ENCODE results near the gene C1QBP. TPM values are rescaled to one million over a fixed set of nuclear protein-coding genes. Genes with fewer than 3 reads are reported as not detected.

C1QBP gene
- total and polyA plus RNA-seq, 2 of the 4 experiments (the other 2 are of a cell fraction) = 172 to 173 TPM

DNA sequence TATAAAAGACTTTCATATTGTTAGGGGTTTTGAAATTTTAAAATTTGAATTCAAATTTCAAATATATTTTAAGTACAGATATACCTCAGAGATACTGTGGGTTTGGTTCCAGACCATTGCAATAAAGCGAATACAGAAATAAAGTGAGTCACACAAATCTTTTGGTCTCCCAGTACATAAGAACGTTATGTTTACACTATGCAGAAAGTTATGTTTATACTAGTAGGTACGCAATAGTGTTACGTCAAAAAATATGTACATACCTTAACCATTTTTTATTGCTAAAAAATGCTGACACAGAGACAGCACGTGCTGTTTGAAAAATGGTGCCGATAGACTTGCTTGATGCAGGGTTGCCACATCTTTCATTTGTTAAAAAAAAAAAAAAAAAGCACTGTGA, 39.2 kb downstream of the C1QBP start:
- Histone ChIP-seq H2AK9ac (replicated peaks; ENCODE audit: low read depth, low read length, poor library complexity) (no peak overlapping the region), H3K27me3 (ENCODE audit: control insufficient read depth, insufficient read depth, low read length) (no peaks in the 10 kb centered on the region), H3K9ac (ENCODE audit: low read depth, low read length) (no peak overlapping the region), H4K8ac (ENCODE audit: low read depth in 2 of 2, low read length in 2 of 2) (no peak overlapping the region), H3K4me3 (ENCODE audit: insufficient read depth, low read depth, low read length) (no peak overlapping the region), H2BK5ac (ENCODE audit: low read depth, low read length, poor library complexity, severe bottlenecking) (no peak overlapping the region), H3K79me1 (ENCODE audit: low read depth in 1 of 2, low read length in 2 of 2) (peaks cover 4 to 6% of the 10 kb centered on the region in 2 experiments; a peak in 2 of 4 replicates), H2BK15ac (ENCODE audit: low read depth, low read length) (no peak overlapping the region), H4K91ac (ENCODE audit: insufficient read depth, low read depth, low read length) (no peak overlapping the region), H3K27ac (ENCODE audit: insufficient read depth, low read length) (no peak overlapping the region), H4K5ac (ENCODE audit: low read depth, low read length) (no peak overlapping the region), H3K4ac (ENCODE audit: low read depth, low read length) (no peak overlapping the region), H3K14ac (replicated peaks; ENCODE audit: low read depth, low read length) (no peak overlapping the region), H3K9me3 (ENCODE audit: control insufficient read depth, insufficient read depth, low read length) (no peaks in the 10 kb centered on the region), H3K56ac (ENCODE audit: extremely low read depth, insufficient read depth, low read length) (no peak overlapping the region), H4K20me1 (ENCODE audit: insufficient read depth, low read length) (no peaks in the 10 kb centered on the region), H2AK5ac (ENCODE audit: low read depth, low read length) (no peak overlapping the region), H3K23ac (ENCODE audit: low read depth, low read length) (no peak overlapping the region), H2BK20ac (ENCODE audit: low read depth, low read length) (no peak overlapping the region), H3K4me2 (ENCODE audit: low read depth, low read length) (no peak overlapping the region), H3K4me1 (ENCODE audit: control insufficient read depth, insufficient read depth, low read length) (no peaks in the 10 kb centered on the region), H2BK120ac (ENCODE audit: low read depth, low read length) (no peak overlapping the region), H2AFZ (replicated peaks; ENCODE audit: low read length, poor library complexity) (no peak overlapping the region), H3K36me3 (ENCODE audit: control insufficient read depth, insufficient read depth, low read length) (peaks cover 40% of the 10 kb centered on the region), H3K18ac (ENCODE audit: low read depth, low read length) (no peak overlapping the region), H3K9me1 (ENCODE audit: insufficient read depth, low read length) (0 out of 2 replicates have a peak, but pooled peaks cover 2% of the 10 kb centered on the region)
- CTCF ChIA-PET = no interaction called here
- no peak for ATAC-seq (ENCODE audit: low read depth)
- in situ Hi-C loops (cut with MboI; ENCODE audit: low sequenced_read_pairs) = no loop called here
- peak; percentile 17 for DNase-seq
- TF ChIP-seq MAFK (IDR thresholded peaks at IDR 0.05; ENCODE audit: low read depth, low read length) = 0 out of 2 replicates have a peak, but pooled peaks have one; percentile 15
- TF ChIP-seq, protein P1, sequence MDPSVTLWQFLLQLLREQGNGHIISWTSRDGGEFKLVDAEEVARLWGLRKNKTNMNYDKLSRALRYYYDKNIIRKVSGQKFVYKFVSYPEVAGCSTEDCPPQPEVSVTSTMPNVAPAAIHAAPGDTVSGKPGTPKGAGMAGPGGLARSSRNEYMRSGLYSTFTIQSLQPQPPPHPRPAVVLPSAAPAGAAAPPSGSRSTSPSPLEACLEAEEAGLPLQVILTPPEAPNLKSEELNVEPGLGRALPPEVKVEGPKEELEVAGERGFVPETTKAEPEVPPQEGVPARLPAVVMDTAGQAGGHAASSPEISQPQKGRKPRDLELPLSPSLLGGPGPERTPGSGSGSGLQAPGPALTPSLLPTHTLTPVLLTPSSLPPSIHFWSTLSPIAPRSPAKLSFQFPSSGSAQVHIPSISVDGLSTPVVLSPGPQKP (IDR thresholded peaks at IDR 0.05; ENCODE audit: borderline replicate concordance, low read depth, low read length) = no peak
- WGBS, 2 experiments (ENCODE audit: extremely low coverage in 2 of 2, insufficient read length in 1 of 2) = no CpG with 5 or more reads among the region's 6 CpGs
- BruUV-seq (replicated peaks) = no TSS peak
- intact Hi-C loops (cut with micrococcal nuclease) = no loop called here
- dilution Hi-C loops (cut with HindIII; ENCODE audit: low sequenced_read_pairs, unreplicated experiment) = no loop called here
- POLR2A ChIA-PET (ENCODE audit: unreplicated experiment) = no interaction called here
